Measurements from ENCODE around the gene EIF3A.

Gene EIF3A

DNA sequence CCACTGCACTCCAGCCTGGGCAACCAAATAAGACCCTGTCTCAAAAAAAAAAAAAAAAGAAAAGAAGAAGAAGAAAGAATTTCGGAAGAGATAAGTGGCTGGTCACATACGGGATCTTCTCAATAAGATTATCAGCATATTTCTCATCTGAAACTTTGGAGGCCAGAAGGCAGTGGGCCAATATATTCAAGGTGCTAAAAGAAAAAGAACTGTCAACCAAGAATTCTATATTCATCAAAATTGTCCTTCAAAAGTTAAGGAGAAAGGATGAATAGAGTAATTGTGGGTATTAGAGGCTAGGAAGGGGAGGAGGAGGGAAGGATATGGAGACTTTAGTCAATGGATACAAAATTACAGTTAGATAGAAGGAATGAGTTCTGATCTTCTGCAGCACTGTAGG, 95.0 kb downstream of the EIF3A start:
- no peak overlapping the region for H3K4me3 ChIP-seq (ENCODE audit: low read depth, low read length)
- in situ Hi-C loops (cut with HindIII; ENCODE audit: low sequenced_read_pairs), result no loop called here
- TF ChIP-seq, protein P1, sequence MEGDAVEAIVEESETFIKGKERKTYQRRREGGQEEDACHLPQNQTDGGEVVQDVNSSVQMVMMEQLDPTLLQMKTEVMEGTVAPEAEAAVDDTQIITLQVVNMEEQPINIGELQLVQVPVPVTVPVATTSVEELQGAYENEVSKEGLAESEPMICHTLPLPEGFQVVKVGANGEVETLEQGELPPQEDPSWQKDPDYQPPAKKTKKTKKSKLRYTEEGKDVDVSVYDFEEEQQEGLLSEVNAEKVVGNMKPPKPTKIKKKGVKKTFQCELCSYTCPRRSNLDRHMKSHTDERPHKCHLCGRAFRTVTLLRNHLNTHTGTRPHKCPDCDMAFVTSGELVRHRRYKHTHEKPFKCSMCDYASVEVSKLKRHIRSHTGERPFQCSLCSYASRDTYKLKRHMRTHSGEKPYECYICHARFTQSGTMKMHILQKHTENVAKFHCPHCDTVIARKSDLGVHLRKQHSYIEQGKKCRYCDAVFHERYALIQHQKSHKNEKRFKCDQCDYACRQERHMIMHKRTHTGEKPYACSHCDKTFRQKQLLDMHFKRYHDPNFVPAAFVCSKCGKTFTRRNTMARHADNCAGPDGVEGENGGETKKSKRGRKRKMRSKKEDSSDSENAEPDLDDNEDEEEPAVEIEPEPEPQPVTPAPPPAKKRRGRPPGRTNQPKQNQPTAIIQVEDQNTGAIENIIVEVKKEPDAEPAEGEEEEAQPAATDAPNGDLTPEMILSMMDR (IDR thresholded peaks at IDR 0.05; ENCODE audit: low read depth, low read length, missing control alignments), result no peak
- no peak for DNase-seq (ENCODE audit: low read depth)

Measured in astrocyte of the cerebellum (primary cell).